Endometrium (tissue), 2 donors: ENCODE results near the gene SULT6B1.

Experiments used
- FAIRE-seq: peaks from 2 replicates; lab custom pipeline; 2012; peaks lifted over from hg19 to GRCh38; lab: Jason Lieb, UNC
- donor health status: control.
- donor health status: control.

SULT6B1 gene

GRCh38 chr2:37149626-37150322 is 38.7 kb downstream of the SULT6B1 start:
- FAIRE-seq: peak; percentile 63

- no peak for FAIRE-seq
These were observed 40.1 kb downstream of the SULT6B1 start for GRCh38 chr2:37148325-37148724.

DNA sequence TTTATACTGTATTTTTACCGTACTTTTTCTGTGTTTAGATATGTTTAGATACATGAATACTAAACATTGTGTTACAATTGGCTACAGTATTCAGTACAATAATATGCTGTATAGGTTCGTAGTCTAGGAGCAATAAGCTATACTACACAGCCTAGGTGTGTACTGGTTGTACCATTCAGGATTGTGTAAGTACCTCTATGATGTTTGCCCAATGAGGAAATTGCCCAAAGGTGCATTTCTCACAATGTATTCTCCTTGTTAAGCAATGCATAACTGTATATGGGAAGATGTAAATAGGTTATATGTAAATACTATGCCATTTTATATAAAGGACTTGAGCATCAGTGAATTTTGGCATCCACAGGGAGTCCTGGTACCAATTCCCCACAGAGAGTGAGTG is 42.4 kb downstream of the SULT6B1 start:
- FAIRE-seq: no peak

DNA sequence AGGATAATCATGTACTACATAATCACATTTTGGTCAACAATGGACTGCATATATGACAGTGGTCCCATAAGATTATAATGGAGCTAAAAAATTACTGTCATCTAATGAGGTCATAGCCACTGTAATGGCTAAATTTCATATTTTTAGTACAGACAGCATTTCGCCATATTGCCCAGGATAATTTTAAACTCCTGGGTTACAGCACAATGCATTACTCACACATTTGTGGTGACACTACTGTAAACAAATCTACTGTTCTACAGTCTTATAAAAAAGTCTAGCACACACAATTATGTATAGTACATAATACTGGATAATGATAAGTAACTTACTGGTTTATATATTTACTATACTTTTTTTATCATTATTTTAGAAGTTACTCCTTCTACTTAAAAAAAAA is 44.5 kb downstream of the SULT6B1 start:
- FAIRE-seq: no peak

- no peak for FAIRE-seq
These were observed 45.9 kb downstream of the SULT6B1 start for GRCh38 chr2:37142546-37142945.

GRCh38 chr2:37132914-37133313 is 55.6 kb downstream of the SULT6B1 start:
- no peak for FAIRE-seq

- no peak for FAIRE-seq
These were observed 63.1 kb downstream of the SULT6B1 start for GRCh38 chr2:37125416-37125815.

DNA sequence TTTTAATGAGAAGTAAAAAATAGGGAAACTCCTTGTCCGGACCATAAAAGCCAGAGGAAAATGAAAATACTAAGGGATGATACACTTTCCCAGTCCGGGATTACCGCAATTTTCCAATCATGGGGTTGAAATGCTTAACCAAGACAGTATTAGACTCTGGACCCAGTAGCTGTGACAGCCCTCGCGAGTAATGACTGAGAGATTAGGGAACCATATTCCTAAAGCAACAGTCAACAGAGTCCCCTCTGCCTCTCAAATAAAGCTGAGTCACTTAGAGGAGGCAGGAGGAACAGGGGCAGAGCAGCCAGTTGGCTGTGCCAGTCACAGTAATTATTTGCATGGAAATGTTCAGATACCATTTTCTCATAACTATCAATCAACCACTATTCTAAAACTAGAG is 69.3 kb downstream of the SULT6B1 start:
- no peak for FAIRE-seq
